Calu3 (cell line): ENCODE measurements around the gene PCYT2. TPM values are rescaled to one million over a fixed set of nuclear protein-coding genes. Genes with fewer than 3 reads are reported as not detected.

Source experiments
- BruUV-seq: library from RNA; stranded (reverse); fragments of 400-500 nt; replicated peaks from 2 replicates; lab custom pipeline; 2021; lab: Mats Ljungman, UMichigan
- CTCF ChIA-PET: fragments of 300-600 bp; sonication (Branson Sonifier 250); formaldehyde crosslinking; loops from one replicate; lab custom pipeline; 2022; ENCODE audit warnings: antibody characterized with exemption; lab: Charles Lee
- DNase-seq: peaks from one replicate; pipeline ENCODE4 v3.0.0; 2022
- H3K27ac Mint-ChIP-seq: one replicate; pipeline ENCODE4 v1.8.0; 2022; ENCODE audit warnings: mixed read lengths; ENCODE audit not compliant: unreplicated experiment
- H3K27me3 Mint-ChIP-seq: one replicate; pipeline ENCODE4 v1.8.0; 2022; ENCODE audit warnings: mixed read lengths; ENCODE audit not compliant: unreplicated experiment
- H3K36me3 Mint-ChIP-seq: one replicate; pipeline ENCODE4 v1.8.0; 2022; ENCODE audit warnings: mild to moderate bottlenecking, moderate library complexity, mixed read lengths; ENCODE audit not compliant: insufficient read depth, unreplicated experiment
- H3K4me1 Mint-ChIP-seq: one replicate; pipeline ENCODE4 v1.8.0; 2022; ENCODE audit warnings: mild to moderate bottlenecking, low read depth, mixed read lengths; ENCODE audit not compliant: unreplicated experiment
- H3K4me3 Mint-ChIP-seq: one replicate; pipeline ENCODE4 v1.8.0; 2022; ENCODE audit warnings: mild to moderate bottlenecking, low read depth, moderate library complexity, mixed read lengths; ENCODE audit not compliant: unreplicated experiment
- H3K9me3 Mint-ChIP-seq: one replicate; pipeline ENCODE4 v1.8.0; 2022; ENCODE audit warnings: low read depth, mixed read lengths; ENCODE audit not compliant: unreplicated experiment
- CTCF ChIP-seq: fragments of 200-600 bp; IDR thresholded peaks from one replicate; pipeline ENCODE4 v1.8.0; 2022; ENCODE audit warnings: antibody characterized with exemption; ENCODE audit not compliant: unreplicated experiment
- intact Hi-C: fragments of 100-400 bp; cut with micrococcal nuclease; formaldehyde crosslinking; loops from one replicate; pipeline ENCODE4 v1.10.0; 2022; ENCODE audit not compliant: unreplicated experiment
- total RNA-seq: library from RNA; stranded (reverse); gene quantifications from 2 replicates; pipeline ENCODE4 v1.2.3, GENCODE V29; 2022

The PCYT2 gene
- total RNA-seq, 1 experiment from 2014 or later = 58.4 TPM

- H3K4me3 Mint-ChIP-seq = no peak overlapping the region
- DNase-seq = no peak
- intact Hi-C loops = no loop called here
- no peak for TF ChIP-seq CTCF
- peaks cover 34% of the 10 kb centered on the region for H3K27me3 Mint-ChIP-seq
- H3K36me3 Mint-ChIP-seq = no peaks in the 10 kb centered on the region
- no peaks in the 10 kb centered on the region for H3K9me3 Mint-ChIP-seq
- no peaks in the 10 kb centered on the region for H3K4me1 Mint-ChIP-seq
- no peak overlapping the region for H3K27ac Mint-ChIP-seq
- BruUV-seq = no TSS peak
- CTCF ChIA-PET = no interaction called here
Observed at GRCh38 chr17:81952792-81953228, 41.6 kb upstream of the PCYT2 start.

GRCh38 chr17:81951785-81952684 is 40.8 kb upstream of the PCYT2 start:
- no TSS peak for BruUV-seq
- Mint-ChIP-seq H3K27me3 (peaks cover 26% of the 10 kb centered on the region), H3K4me1 (no peaks in the 10 kb centered on the region), H3K36me3 (no peaks in the 10 kb centered on the region), H3K9me3 (no peaks in the 10 kb centered on the region), H3K27ac (no peak overlapping the region), H3K4me3 (no peak overlapping the region)
- no peak for TF ChIP-seq CTCF
- DNase-seq = no peak
- CTCF ChIA-PET = no interaction called here
- intact Hi-C loops = no loop called here

GRCh38 chr17:81950501-81950900 is 39.3 kb upstream of the PCYT2 start:
- no peak for TF ChIP-seq CTCF
- Mint-ChIP-seq H3K36me3 (no peaks in the 10 kb centered on the region), H3K27me3 (peaks cover 23% of the 10 kb centered on the region), H3K9me3 (no peaks in the 10 kb centered on the region), H3K27ac (no peak overlapping the region), H3K4me1 (no peaks in the 10 kb centered on the region), H3K4me3 (no peak overlapping the region)
- CTCF ChIA-PET = no interaction called here
- intact Hi-C loops = no loop called here
- no TSS peak for BruUV-seq
- no peak for DNase-seq

- peaks cover 23% of the 10 kb centered on the region for H3K27me3 Mint-ChIP-seq
- H3K36me3 Mint-ChIP-seq = no peaks in the 10 kb centered on the region
- intact Hi-C loops = no loop called here
- H3K4me1 Mint-ChIP-seq = no peaks in the 10 kb centered on the region
- no TSS peak for BruUV-seq
- no peak for DNase-seq
- H3K27ac Mint-ChIP-seq = no peak overlapping the region
- no peaks in the 10 kb centered on the region for H3K9me3 Mint-ChIP-seq
- H3K4me3 Mint-ChIP-seq = no peak overlapping the region
- CTCF ChIA-PET = no interaction called here
- TF ChIP-seq CTCF = no peak
Observed at GRCh38 chr17:81948635-81949378, 37.6 kb upstream of the PCYT2 start.
